Body of pancreas (tissue), 4 donors: ENCODE results near the gene STON1.

Experiments
- CTCF ChIP-seq, 7 experiments: fragments of 450-650 bp in 4 of 7; fragments of 200-600 bp in 3 of 7; sonication (generic) in 3 of 7; IDR thresholded peaks; one replicate each; pipeline ENCODE4 v1.5.1; 2016 to 2019; ENCODE audit warnings: antibody characterized with exemption in 7 of 7
- POLR2A ChIP-seq, 3 donors: fragments of 450-650 bp; IDR thresholded peaks; one replicate each; pipeline ENCODE4 v1.6.1; 2016; ENCODE audit warnings: antibody characterized with exemption in 3 of 3, mild to moderate bottlenecking in 2 of 3

- TF ChIP-seq CTCF (IDR thresholded peaks at IDR 0.05) (no peak), POLR2A (IDR thresholded peaks at IDR 0.05) (no peak)
Measured at GRCh38 chr2:48624696-48625095, 94.7 kb downstream of the STON1 start.
